ENCODE results near the gene IFITM1. TPM values are rescaled to one million over a fixed set of nuclear protein-coding genes. Genes with fewer than 3 reads are reported as not detected.
"Not testable (repeated sequence)": the region's sequence is repeated elsewhere in the genome, so short reads cannot be mapped to it uniquely, and the experiment has no call there.

IFITM1 gene
- polyA plus RNA-seq, 3 donors, result 26.0 to 49.5 (median 36.3) TPM

DNA sequence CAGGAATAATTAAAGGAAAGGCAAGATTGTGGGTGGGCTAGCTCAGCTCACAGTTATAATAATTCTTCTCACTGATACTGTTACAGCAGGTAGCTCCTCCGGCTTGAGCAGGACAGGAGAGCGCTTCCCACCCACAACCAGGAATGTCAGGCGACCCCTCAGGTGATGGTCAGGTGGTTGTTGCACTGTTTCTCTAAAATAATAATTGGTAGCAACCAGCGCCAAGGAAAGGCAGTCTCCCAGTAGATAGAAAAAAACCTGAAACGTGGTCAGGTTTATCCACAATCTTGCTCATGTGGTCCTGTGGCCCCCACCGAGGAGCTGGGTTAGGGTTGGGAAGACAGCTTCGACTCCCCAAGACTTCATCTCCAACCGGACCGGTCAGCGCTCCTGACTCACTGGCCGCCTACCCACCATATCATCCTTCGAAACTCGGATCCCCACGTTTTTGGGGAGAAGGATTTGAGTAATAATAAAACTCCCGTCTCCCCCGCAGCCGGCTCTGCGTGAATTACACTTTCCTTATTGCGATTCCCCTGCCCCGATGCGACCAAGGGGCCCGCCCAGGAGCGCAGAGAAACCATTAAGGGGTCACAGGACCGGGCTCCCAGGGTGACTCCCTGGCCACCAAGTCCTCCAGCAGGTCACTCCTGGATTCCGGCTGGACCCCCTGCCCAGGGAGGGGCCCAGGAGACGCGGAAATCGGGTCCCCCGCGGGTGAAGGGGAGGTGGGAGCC is 4.0 kb downstream of the IFITM1 start:
- H3K79me2 ChIP-seq (ENCODE audit: insufficient read depth, low read length); intact Hi-C loops (cut with micrococcal nuclease); H4K20me1 ChIP-seq (ENCODE audit: insufficient read depth, low read length); H3K9me3 Mint-ChIP-seq; H3K4me3 ChIP-seq (replicated peaks in 1 of 3; ENCODE audit: low read depth in 2 of 3, low read length in 3 of 3); H2AFZ ChIP-seq (ENCODE audit: insufficient read depth, low read depth, low read length, poor library complexity, severe bottlenecking); H3K9ac ChIP-seq (ENCODE audit: insufficient read depth, low read length, poor library complexity, severe bottlenecking); H3K9me3 ChIP-seq (replicated peaks in 1 of 2; ENCODE audit: control insufficient read depth in 1 of 2, insufficient read depth in 1 of 2, low read length in 2 of 2); H3K36me3 ChIP-seq (replicated peaks in 1 of 2; ENCODE audit: control insufficient read depth in 1 of 2, insufficient read depth in 2 of 2, low read length in 2 of 2); H3K27ac ChIP-seq (ENCODE audit: low read depth in 1 of 2, low read length in 2 of 2); DNase-seq; H3K27ac Mint-ChIP-seq: not testable (repeated sequence)
- peaks cover 4 to 36% of the 10 kb centered on the region in 2 donors for H3K27me3 ChIP-seq (ENCODE audit: control insufficient read depth in 2 of 2, insufficient read depth in 2 of 2, low read length in 2 of 2)
- peaks cover 39 to 56% of the 10 kb centered on the region in 2 donors for H3K4me1 ChIP-seq (ENCODE audit: control insufficient read depth in 1 of 2, insufficient read depth in 2 of 2, low read length in 2 of 2)
- H3K4me3 Mint-ChIP-seq, result peak overlapping the region in 1 of 2 donors; percentile 57
- H3K4me2 ChIP-seq (replicated peaks; ENCODE audit: extremely low read depth, low read length, poor library complexity, severe bottlenecking), result peak overlapping the region; percentile 22
- H3K36me3 Mint-ChIP-seq, result peaks cover 9 to 16% of the 10 kb centered on the region in 2 donors
- no CpG with 5 or more reads among the region's 30 CpGs for WGBS (ENCODE audit: insufficient coverage)
- TF ChIP-seq, protein P1, sequence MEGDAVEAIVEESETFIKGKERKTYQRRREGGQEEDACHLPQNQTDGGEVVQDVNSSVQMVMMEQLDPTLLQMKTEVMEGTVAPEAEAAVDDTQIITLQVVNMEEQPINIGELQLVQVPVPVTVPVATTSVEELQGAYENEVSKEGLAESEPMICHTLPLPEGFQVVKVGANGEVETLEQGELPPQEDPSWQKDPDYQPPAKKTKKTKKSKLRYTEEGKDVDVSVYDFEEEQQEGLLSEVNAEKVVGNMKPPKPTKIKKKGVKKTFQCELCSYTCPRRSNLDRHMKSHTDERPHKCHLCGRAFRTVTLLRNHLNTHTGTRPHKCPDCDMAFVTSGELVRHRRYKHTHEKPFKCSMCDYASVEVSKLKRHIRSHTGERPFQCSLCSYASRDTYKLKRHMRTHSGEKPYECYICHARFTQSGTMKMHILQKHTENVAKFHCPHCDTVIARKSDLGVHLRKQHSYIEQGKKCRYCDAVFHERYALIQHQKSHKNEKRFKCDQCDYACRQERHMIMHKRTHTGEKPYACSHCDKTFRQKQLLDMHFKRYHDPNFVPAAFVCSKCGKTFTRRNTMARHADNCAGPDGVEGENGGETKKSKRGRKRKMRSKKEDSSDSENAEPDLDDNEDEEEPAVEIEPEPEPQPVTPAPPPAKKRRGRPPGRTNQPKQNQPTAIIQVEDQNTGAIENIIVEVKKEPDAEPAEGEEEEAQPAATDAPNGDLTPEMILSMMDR (IDR thresholded peaks at IDR 0.05), result peak; percentile 25
- H3K4me1 Mint-ChIP-seq, result peaks cover 42% of the 10 kb centered on the region
- H3K27me3 Mint-ChIP-seq (ENCODE audit: low read depth in 3 of 3), result peaks cover 17 to 54% (median 49%) of the 10 kb centered on the region in 3 donors

- Histone ChIP-seq H3K4me3 (replicated peaks in 1 of 3; ENCODE audit: low read depth in 2 of 3, low read length in 3 of 3) (peak overlapping the region; percentile 18 to 85 (median 53)), H3K4me2 (replicated peaks; ENCODE audit: extremely low read depth, low read length, poor library complexity, severe bottlenecking) (peak overlapping the region; percentile 60), H3K27me3 (ENCODE audit: control insufficient read depth in 2 of 2, insufficient read depth in 2 of 2, low read length in 2 of 2) (peaks cover 4 to 36% of the 10 kb centered on the region in 2 donors), H3K4me1 (ENCODE audit: control insufficient read depth in 1 of 2, insufficient read depth in 2 of 2, low read length in 2 of 2) (peaks cover 32 to 48% of the 10 kb centered on the region in 2 donors), H3K9ac (ENCODE audit: insufficient read depth, low read length, poor library complexity, severe bottlenecking) (peak overlapping the region; percentile 51)
- TF ChIP-seq, protein P1 (IDR thresholded peaks at IDR 0.05), result peak; percentile 22
- H3K36me3 ChIP-seq (replicated peaks in 1 of 2; ENCODE audit: control insufficient read depth in 1 of 2, insufficient read depth in 2 of 2, low read length in 2 of 2); intact Hi-C loops (cut with micrococcal nuclease); H3K79me2 ChIP-seq (ENCODE audit: insufficient read depth, low read length); H3K4me3 Mint-ChIP-seq; H4K20me1 ChIP-seq (ENCODE audit: insufficient read depth, low read length); DNase-seq; H3K27ac ChIP-seq (ENCODE audit: low read depth in 1 of 2, low read length in 2 of 2); H3K9me3 ChIP-seq (replicated peaks in 1 of 2; ENCODE audit: control insufficient read depth in 1 of 2, insufficient read depth in 1 of 2, low read length in 2 of 2); H3K9me3 Mint-ChIP-seq; H2AFZ ChIP-seq (ENCODE audit: insufficient read depth, low read depth, low read length, poor library complexity, severe bottlenecking); H3K27ac Mint-ChIP-seq: not testable (repeated sequence)
- WGBS (ENCODE audit: insufficient coverage), result no CpG with 5 or more reads among the region's 79 CpGs
- Mint-ChIP-seq H3K36me3 (peaks cover 6 to 16% of the 10 kb centered on the region in 2 donors), H3K4me1 (peaks cover 34% of the 10 kb centered on the region), H3K27me3 (ENCODE audit: low read depth in 3 of 3) (peaks cover 17 to 54% (median 46%) of the 10 kb centered on the region in 3 donors)
Measured at GRCh38 chr11:318405-319120, 4.7 kb downstream of the IFITM1 start.

DNA sequence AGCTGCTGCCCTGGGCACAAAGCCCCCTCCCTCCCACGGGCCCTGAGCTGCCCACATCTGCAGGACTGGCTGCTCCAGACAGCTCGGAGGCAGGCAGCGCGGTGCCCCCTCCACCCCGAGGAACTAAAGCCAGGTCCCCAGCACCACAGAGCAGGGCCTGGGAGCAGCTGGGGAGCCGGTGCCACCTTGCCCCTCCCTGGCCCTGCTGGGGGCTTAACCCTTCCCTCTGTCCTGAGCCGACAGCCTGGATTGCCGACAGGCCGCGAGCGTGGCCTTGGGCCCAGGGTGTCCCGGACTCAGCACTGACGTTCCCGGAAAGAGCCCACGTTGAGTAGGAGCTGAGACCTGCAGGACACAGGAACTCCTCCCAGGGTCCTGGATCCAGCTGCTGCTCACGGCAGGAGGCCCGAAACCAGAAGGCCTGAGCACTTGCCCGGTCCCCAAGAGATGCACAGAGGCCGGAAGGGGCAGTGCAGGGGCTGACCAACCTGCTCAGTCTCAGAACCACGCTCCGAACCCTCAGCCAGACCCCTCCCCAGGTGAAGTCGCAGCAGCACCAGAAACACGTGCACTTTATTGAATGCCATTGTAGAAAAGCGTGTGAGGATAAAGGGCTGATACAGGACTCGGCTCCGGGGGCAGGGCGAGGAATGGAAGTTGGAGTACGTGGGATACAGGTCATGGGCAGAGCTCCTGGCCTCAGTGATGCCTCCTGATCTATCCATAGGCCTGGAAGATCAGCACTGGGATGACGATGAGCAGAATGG is 5.5 kb downstream of the IFITM1 start:
- H3K27me3 Mint-ChIP-seq (ENCODE audit: low read depth in 3 of 3), result peaks cover 16 to 56% (median 44%) of the 10 kb centered on the region in 3 donors
- H4K20me1 ChIP-seq (ENCODE audit: insufficient read depth, low read length); H3K36me3 ChIP-seq (replicated peaks in 1 of 2; ENCODE audit: control insufficient read depth in 1 of 2, insufficient read depth in 2 of 2, low read length in 2 of 2); intact Hi-C loops (cut with micrococcal nuclease); H3K79me2 ChIP-seq (ENCODE audit: insufficient read depth, low read length); H3K9me3 Mint-ChIP-seq; H3K9me3 ChIP-seq (replicated peaks in 1 of 2; ENCODE audit: control insufficient read depth in 1 of 2, insufficient read depth in 1 of 2, low read length in 2 of 2); H2AFZ ChIP-seq (ENCODE audit: insufficient read depth, low read depth, low read length, poor library complexity, severe bottlenecking); H3K27ac ChIP-seq (ENCODE audit: low read depth in 1 of 2, low read length in 2 of 2); DNase-seq: not testable (repeated sequence)
- Histone ChIP-seq H3K27me3 (ENCODE audit: control insufficient read depth in 2 of 2, insufficient read depth in 2 of 2, low read length in 2 of 2) (peaks cover 4 to 36% of the 10 kb centered on the region in 2 donors), H3K4me1 (ENCODE audit: control insufficient read depth in 1 of 2, insufficient read depth in 2 of 2, low read length in 2 of 2) (peaks cover 25 to 41% of the 10 kb centered on the region in 2 donors), H3K4me3 (replicated peaks in 1 of 3; ENCODE audit: low read depth in 2 of 3, low read length in 3 of 3) (peak overlapping the region; percentile 35 to 85 (median 53)), H3K4me2 (replicated peaks; ENCODE audit: extremely low read depth, low read length, poor library complexity, severe bottlenecking) (peak overlapping the region; percentile 60), H3K9ac (ENCODE audit: insufficient read depth, low read length, poor library complexity, severe bottlenecking) (peak overlapping the region; percentile 51)
- peak overlapping the region; percentile 96 to 99 for H3K4me3 Mint-ChIP-seq
- peak overlapping the region in 5 of 7 donors; percentile 46 to 93 (median 68) for H3K27ac Mint-ChIP-seq
- 53% methylated on average over 11 of the region's 29 CpGs for WGBS (ENCODE audit: insufficient coverage)
- peaks cover 6 to 16% of the 10 kb centered on the region in 2 donors for H3K36me3 Mint-ChIP-seq
- peaks cover 27% of the 10 kb centered on the region for H3K4me1 Mint-ChIP-seq
